GM12864 (cell line): ENCODE data around the gene HLCS.

Experiments
- DNase-seq: peaks from one replicate; pipeline ENCODE4 v3.0.0-alpha.2; 2011; ENCODE audit warnings: low read depth
- H3K4me3 ChIP-seq: 2 replicates; pipeline ENCODE4 v1.5.1; 2011; ENCODE audit warnings: mild to moderate bottlenecking, low read depth, low read length, control low read depth
- TF ChIP-seq, protein P1 (sequence below): IDR thresholded peaks from 2 replicates; pipeline ENCODE4 v1.5.1; 2011; ENCODE audit warnings: low read depth, mild to moderate bottlenecking, moderate library complexity, low read length, control low read depth, inconsistent platforms; ENCODE audit errors: missing control alignments

Gene HLCS

DNA sequence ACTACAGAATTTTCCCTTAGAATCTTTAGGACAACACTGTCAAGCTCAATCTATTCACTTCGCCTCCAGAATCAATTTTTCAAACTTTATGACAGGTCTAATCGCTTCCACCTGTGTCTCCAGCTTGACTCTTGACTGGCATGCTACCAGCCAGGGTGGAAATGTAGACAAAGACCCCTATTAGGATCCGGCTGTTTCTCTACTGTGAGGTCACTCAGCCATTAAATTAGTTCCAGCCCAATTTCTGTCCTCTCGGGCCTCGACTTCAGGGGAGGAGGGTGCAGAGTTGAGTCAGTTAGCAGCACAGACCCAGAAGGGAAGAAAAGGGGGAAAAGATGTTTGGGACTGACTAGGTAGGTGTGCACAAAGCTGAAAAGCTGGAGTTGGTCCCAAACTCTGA, 78.5 kb downstream of the HLCS start:
- no peak overlapping the region for H3K4me3 ChIP-seq
- DNase-seq, result no peak
- TF ChIP-seq, protein P1, sequence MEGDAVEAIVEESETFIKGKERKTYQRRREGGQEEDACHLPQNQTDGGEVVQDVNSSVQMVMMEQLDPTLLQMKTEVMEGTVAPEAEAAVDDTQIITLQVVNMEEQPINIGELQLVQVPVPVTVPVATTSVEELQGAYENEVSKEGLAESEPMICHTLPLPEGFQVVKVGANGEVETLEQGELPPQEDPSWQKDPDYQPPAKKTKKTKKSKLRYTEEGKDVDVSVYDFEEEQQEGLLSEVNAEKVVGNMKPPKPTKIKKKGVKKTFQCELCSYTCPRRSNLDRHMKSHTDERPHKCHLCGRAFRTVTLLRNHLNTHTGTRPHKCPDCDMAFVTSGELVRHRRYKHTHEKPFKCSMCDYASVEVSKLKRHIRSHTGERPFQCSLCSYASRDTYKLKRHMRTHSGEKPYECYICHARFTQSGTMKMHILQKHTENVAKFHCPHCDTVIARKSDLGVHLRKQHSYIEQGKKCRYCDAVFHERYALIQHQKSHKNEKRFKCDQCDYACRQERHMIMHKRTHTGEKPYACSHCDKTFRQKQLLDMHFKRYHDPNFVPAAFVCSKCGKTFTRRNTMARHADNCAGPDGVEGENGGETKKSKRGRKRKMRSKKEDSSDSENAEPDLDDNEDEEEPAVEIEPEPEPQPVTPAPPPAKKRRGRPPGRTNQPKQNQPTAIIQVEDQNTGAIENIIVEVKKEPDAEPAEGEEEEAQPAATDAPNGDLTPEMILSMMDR, result no peak

DNA sequence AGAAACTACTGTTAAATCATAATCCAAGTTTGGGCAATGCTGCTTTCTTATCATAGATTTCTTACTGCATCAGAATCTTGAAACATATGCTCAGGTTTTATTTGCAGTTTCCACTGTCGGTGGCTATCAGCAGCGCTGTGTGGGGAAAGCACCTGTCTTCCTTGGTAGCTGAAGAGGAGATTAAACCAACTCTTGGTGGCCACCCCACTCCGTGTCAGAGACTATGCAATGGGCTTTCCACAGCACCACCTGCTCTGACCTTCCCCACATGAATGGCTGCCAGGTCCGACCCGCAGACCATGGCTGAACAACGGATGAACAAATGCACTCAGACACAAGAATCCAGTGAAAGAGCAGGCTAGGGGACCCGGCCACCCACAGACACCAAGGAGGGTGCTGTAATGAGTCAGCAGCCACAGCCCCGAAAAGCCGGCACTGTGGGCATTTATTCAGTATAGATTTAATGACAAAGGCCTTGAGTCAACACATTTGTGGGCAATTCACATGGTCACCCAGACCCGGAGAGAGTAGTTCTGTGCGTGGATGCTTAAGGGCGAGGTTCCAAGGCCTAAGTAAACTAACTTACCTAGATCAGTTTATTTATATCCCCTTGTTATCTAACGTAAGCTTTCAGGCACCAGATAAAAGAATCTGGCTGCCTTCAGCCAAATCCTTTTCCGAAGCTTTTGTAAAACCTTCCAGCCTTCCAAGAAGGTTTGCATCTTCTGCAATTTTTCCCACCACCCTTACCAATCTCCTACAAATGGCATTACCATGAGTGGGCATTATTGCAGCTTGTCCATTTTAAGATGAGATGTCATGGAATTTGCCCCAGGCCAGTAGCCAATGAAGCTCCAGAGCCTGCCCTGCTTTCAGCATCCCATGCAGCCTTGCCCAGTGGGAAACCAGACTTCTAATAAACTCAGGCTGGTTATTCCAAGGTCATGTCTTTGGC, 82.7 kb downstream of the HLCS start:
- TF ChIP-seq, protein P1, result no peak
- no peak overlapping the region for H3K4me3 ChIP-seq

DNA sequence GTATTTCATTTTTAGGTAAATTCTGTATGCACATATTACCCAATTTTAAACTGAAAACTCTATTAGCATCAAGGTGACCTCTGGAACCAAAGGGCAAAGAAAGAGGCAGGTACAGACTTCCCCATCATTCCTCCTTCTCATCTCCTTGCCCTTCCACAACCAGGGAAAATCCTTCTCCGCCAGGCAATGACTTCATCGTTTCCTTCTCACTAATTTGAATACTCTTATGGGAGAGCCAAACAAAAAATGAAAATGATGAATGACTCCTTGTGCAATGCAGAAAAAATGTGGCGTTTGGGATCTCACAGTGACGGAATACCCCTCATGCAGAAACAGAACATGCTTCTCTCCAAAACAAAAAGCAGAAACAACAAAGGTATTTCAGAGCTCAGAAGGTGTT, 83.7 kb downstream of the HLCS start:
- TF ChIP-seq, protein P1, result no peak
- DNase-seq, result no peak
- H3K4me3 ChIP-seq, result no peak overlapping the region

More for the DNA sequence above, 82.7 kb downstream of the HLCS start:
- no peak for DNase-seq

DNA sequence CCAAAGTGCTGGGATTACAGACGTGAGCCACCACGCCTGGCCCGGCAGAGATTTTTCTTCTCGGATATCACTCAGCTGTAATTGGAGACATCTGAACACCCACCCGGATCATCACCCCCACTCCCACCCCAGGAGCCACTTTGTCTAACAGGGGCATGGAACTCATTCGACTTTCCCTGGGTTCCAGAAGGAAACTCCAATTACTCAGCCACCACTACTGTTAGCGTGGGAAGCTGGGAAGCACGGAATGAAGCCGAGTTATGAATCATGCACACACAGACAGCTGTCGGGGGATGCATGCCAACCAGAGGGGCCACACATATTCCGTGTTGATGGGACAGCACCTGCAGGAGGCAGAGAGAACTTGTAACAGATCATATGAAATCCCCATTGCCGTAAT, 85.2 kb downstream of the HLCS start:
- no peak overlapping the region for H3K4me3 ChIP-seq
- TF ChIP-seq, protein P1, result no peak
- no peak for DNase-seq

DNA sequence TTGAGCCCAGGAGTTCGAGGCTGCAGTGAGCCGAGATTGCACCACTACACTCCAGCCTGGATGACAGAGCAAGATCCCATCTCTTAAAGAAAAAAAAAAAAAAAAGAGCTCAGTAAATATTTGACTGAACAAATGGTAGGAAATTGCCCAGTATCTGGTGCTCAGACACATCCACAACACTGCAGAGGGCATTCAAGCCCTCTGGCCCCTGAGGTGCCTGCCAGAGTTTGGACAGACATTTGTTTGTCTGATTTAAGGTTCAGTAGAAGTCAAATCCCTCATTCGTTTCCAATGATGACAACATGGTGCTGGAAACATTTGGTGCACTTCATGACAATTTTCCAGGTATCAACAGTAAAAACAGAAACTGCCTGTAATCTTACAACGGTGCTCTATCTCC, 86.6 kb downstream of the HLCS start:
- no peak overlapping the region for H3K4me3 ChIP-seq
- TF ChIP-seq, protein P1, result no peak
- no peak for DNase-seq

DNA sequence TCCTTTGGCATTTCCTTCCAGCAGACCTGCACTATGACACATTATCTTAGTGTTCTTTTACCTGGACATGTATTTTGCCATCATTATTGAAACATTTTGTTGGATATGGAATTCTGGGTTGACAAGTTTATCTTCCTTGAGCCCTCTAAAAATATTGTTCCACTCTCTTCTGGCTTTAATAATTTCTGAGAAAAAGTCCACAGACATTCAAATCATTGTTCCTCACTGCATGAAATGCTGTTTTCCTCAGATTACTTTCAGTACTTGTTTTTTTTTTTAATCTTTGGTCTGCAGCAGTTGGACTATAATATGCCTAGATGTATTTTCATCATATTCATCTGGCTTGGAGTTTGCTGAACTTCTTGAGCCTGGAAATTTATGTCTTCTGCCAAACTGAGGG, 88.7 kb downstream of the HLCS start:
- DNase-seq, result no peak
- no peak overlapping the region for H3K4me3 ChIP-seq
- TF ChIP-seq, protein P1, result no peak

DNA sequence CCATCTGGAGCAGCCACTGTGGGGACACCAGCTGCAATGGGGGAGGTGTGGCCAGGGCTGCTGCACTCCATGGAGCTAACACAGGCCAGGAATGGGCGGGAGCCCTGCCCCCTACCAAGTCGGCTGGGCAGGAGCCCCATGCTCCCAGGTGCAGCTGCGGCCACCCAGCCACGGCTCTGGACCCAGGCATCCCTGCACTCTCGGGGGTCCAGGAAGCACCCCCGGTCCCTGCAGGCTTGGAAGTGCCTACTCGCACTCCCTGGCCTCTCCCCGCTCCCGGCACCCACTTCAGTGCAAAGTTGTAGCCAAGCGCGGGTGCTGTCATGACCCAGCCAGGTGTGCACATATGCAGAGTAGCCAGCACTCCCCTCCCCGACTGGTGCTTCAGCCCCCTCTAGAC, 91.8 kb downstream of the HLCS start:
- TF ChIP-seq, protein P1, result no peak
- H3K4me3 ChIP-seq, result no peak overlapping the region
- DNase-seq, result no peak
